Neuronal stem cell (in vitro differentiated cells): ENCODE results near the gene PDF.

Experiments used
- DNase-seq: peaks from one replicate; pipeline ENCODE4 v3.0.0-alpha.2; 2013; ENCODE audit warnings: low spot score
- H2AFZ ChIP-seq: one replicate; pipeline ENCODE4 v1.6.1; 2013; ENCODE audit warnings: mild to moderate bottlenecking, low read length, inconsistent platforms
- H2AK5ac ChIP-seq: 2 replicates; pipeline ENCODE4 v1.6.1; 2013; ENCODE audit warnings: low read depth, mild to moderate bottlenecking, inconsistent platforms, low read length, moderate library complexity, mixed read lengths
- H2BK120ac ChIP-seq: 2 replicates; pipeline ENCODE4 v1.6.1; 2013; ENCODE audit warnings: low read depth, mild to moderate bottlenecking, inconsistent platforms, low read length, moderate library complexity, mixed read lengths
- H2BK12ac ChIP-seq: one replicate; pipeline ENCODE4 v1.6.1; 2013; ENCODE audit warnings: low read length, inconsistent platforms
- H2BK15ac ChIP-seq: 2 replicates; pipeline ENCODE4 v1.6.1; 2013; ENCODE audit warnings: mild to moderate bottlenecking, low read length, inconsistent platforms, mixed read lengths
- H2BK5ac ChIP-seq: one replicate; pipeline ENCODE4 v1.6.1; 2013; ENCODE audit warnings: inconsistent platforms, mild to moderate bottlenecking, low read length, moderate library complexity
- H3K14ac ChIP-seq: one replicate; pipeline ENCODE4 v1.6.1; 2013; ENCODE audit warnings: low read length, inconsistent platforms
- H3K18ac ChIP-seq: 2 replicates; pipeline ENCODE4 v1.6.1; 2013; ENCODE audit warnings: low read length, inconsistent platforms
- H3K23ac ChIP-seq: 2 replicates; pipeline ENCODE4 v1.6.1; 2013; ENCODE audit warnings: low read depth, mild to moderate bottlenecking, mixed read lengths, low read length, inconsistent platforms; ENCODE audit not compliant: poor library complexity
- H3K27ac ChIP-seq: replicated peaks from 3 replicates; pipeline ENCODE4 v1.5.1; 2013; ENCODE audit warnings: low read length, inconsistent platforms
- H3K27me3 ChIP-seq, 3 experiments: 2 replicates each; pipeline ENCODE4 v1.6.1; 2013; ENCODE audit warnings: low read length in 3 of 3, mild to moderate bottlenecking in 2 of 3, inconsistent platforms in 1 of 3, low read depth in 1 of 3, mixed read lengths in 1 of 3, moderate library complexity in 1 of 3; ENCODE audit not compliant: control insufficient read depth in 3 of 3, insufficient read depth in 3 of 3
- H3K36me3 ChIP-seq, 2 donors: replicated peaks in 1 of 2; 2 replicates each; pipeline ENCODE4 v1.6.1; 2013; ENCODE audit warnings: low read length in 2 of 2; ENCODE audit not compliant: control insufficient read depth in 2 of 2, insufficient read depth in 2 of 2
- H3K4ac ChIP-seq: 2 replicates; pipeline ENCODE4 v1.6.1; 2013; ENCODE audit warnings: inconsistent platforms, mild to moderate bottlenecking, low read length, moderate library complexity
- H3K4me1 ChIP-seq, 2 donors: 1 replicate in 1 of 2; 2 replicates in 1 of 2; pipeline ENCODE4 v1.6.1; 2013; ENCODE audit warnings: low read length in 2 of 2, low read depth in 1 of 2; ENCODE audit not compliant: control insufficient read depth in 2 of 2, insufficient read depth in 1 of 2
- H3K4me2 ChIP-seq: one replicate; pipeline ENCODE4 v1.6.1; 2013; ENCODE audit warnings: mild to moderate bottlenecking, low read length, inconsistent platforms; ENCODE audit not compliant: insufficient read depth, poor library complexity, severe bottlenecking
- H3K4me3 ChIP-seq, 2 donors: 2 replicates each; pipeline ENCODE4 v1.5.1; 2013; ENCODE audit warnings: low read length in 2 of 2, mild to moderate bottlenecking in 2 of 2, inconsistent platforms in 1 of 2, moderate library complexity in 1 of 2
- H3K79me1 ChIP-seq: one replicate; pipeline ENCODE4 v1.6.1; 2013; ENCODE audit warnings: low read depth, mild to moderate bottlenecking, inconsistent platforms, low read length, moderate library complexity
- H3K9ac ChIP-seq: one replicate; pipeline ENCODE4 v1.6.1; 2013; ENCODE audit warnings: mild to moderate bottlenecking, low read depth, low read length, inconsistent platforms; ENCODE audit not compliant: poor library complexity
- H3K9me3 ChIP-seq, 2 donors: replicated peaks in 1 of 2; 2 replicates each; pipeline versions ENCODE3 to v1.6.1; 2013; ENCODE audit warnings: low read length in 2 of 2, mild to moderate bottlenecking in 2 of 2, inconsistent platforms in 1 of 2, low read depth in 1 of 2, mixed read lengths in 1 of 2, moderate library complexity in 1 of 2; ENCODE audit not compliant: control insufficient read depth in 2 of 2, insufficient read depth in 1 of 2
- H4K8ac ChIP-seq: one replicate; pipeline ENCODE4 v1.6.1; 2013; ENCODE audit warnings: low read depth, mild to moderate bottlenecking, inconsistent platforms, low read length, moderate library complexity
- H4K91ac ChIP-seq: one replicate; pipeline ENCODE4 v1.6.1; 2013; ENCODE audit warnings: low read length, low read depth, mild to moderate bottlenecking, inconsistent platforms; ENCODE audit not compliant: poor library complexity
- WGBS, 2 donors: extraction: QIAGEN DNeasy Blood & Tissue Kit; methylation state at CpG; one replicate each; pipeline ENCODE4 v1.1.7; 2013; ENCODE audit warnings: missing lambda C conversion rate in 2 of 2, mixed read lengths in 1 of 2; ENCODE audit not compliant: insufficient read length in 2 of 2, insufficient replicate concordance in 1 of 2; ENCODE audit errors: extremely low coverage in 2 of 2; 5-methylcytosine and 5-hydroxymethylcytosine counted together

PDF gene

DNA sequence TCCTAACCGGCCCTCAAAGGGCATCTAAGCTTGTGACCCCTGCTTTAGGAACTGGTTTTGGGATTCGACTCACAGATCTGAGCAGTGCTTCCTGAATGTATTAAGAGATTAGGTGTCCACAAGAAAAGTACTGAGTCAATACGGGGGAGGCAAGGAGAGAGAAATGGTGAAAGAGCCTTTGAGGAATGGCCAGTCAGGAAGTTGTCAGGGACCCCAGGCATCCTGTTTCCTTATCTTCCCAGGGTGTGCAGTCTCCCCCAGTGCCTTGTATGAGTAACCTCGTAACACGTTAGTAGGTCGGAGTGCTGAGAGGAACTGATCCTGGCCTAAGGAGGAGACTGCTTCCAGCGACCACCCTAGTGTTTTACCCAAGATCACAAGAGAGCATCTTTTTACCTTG, 37.6 kb upstream of the PDF start:
- Histone ChIP-seq H2BK120ac (no peak overlapping the region), H3K36me3 (peaks cover 51 to 97% of the 10 kb centered on the region in 2 donors), H3K18ac (no peak overlapping the region), H2BK15ac (no peak overlapping the region), H3K4ac (no peak overlapping the region), H3K4me1 (no peaks in the 10 kb centered on the region), H2AK5ac (no peak overlapping the region), H3K14ac (no peak overlapping the region), H3K27ac (no peak overlapping the region), H3K9ac (no peak overlapping the region), H3K23ac (no peak overlapping the region), H3K79me1 (no peaks in the 10 kb centered on the region), H3K4me2 (no peak overlapping the region), H3K27me3 (no peaks in the 10 kb centered on the region), H4K8ac (no peak overlapping the region), H2AFZ (no peak overlapping the region), H3K4me3 (no peak overlapping the region), H3K9me3 (no peaks in the 10 kb centered on the region), H4K91ac (no peak overlapping the region), H2BK5ac (no peak overlapping the region), H2BK12ac (no peak overlapping the region)
- no peak for DNase-seq
- WGBS, 2 donors: no CpG with 5 or more reads among the region's 7 CpGs

DNA sequence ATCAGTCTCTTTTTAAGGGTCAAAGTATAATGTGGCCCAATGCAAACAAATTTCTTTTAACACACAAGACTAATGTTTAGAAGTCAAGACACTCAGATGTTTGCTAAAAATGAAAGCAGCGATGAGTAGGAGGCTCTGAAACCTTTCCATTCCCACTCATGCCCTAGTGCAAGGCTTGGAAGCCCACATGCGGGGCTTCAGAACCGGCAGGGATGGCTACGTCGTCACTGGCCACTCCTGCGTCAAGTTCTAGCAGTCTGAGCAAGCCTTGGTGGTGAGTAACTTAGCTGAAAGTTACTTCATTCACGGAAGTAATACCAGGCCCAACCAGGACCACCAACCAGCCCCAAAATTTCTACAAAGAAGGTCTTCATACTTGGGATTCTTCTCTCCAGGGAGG, 36.0 kb upstream of the PDF start:
- H2AFZ ChIP-seq: no peak overlapping the region
- H3K4me3 ChIP-seq: no peak overlapping the region
- H2AK5ac ChIP-seq: no peak overlapping the region
- peaks cover 48 to 97% of the 10 kb centered on the region in 2 donors for H3K36me3 ChIP-seq
- H3K4me1 ChIP-seq: no peaks in the 10 kb centered on the region
- H3K4ac ChIP-seq: no peak overlapping the region
- H3K18ac ChIP-seq: no peak overlapping the region
- no peak overlapping the region for H3K9ac ChIP-seq
- WGBS, 2 donors: no CpG with 5 or more reads among the region's 7 CpGs
- no peak overlapping the region for H2BK5ac ChIP-seq
- no peak overlapping the region for H3K14ac ChIP-seq
- H3K4me2 ChIP-seq: no peak overlapping the region
- no peak overlapping the region for H4K8ac ChIP-seq
- no peaks in the 10 kb centered on the region for H3K9me3 ChIP-seq
- H3K27me3 ChIP-seq: no peaks in the 10 kb centered on the region
- no peak overlapping the region for H2BK15ac ChIP-seq
- H2BK12ac ChIP-seq: no peak overlapping the region
- H3K27ac ChIP-seq: no peak overlapping the region
- no peak overlapping the region for H2BK120ac ChIP-seq
- H3K23ac ChIP-seq: no peak overlapping the region
- H3K79me1 ChIP-seq: no peaks in the 10 kb centered on the region
- H4K91ac ChIP-seq: no peak overlapping the region
- DNase-seq: no peak

DNA sequence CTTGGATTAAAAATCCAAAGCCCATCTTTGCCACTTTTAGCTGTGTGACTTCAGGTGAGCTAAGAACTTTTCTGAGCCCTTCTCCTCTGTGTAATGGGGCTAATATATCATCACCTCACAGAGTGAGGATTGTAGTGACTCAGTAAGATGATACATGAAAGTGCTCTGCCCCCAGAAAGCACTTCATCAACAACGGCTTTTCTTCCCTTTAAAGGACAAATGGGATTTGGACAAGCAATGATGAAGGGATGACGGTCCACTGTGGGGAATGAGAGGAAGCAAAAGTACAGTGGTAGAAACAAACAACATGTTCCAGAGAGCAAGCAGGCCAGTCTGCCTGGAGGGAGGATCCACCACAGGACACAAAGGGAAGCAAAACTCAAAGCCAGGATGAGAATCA, 35.5 kb upstream of the PDF start:
- Histone ChIP-seq H3K4ac (no peak overlapping the region), H3K4me3 (no peak overlapping the region), H3K9me3 (no peaks in the 10 kb centered on the region), H3K9ac (no peak overlapping the region), H2BK15ac (no peak overlapping the region), H3K27ac (no peak overlapping the region), H3K4me2 (no peak overlapping the region), H3K79me1 (no peaks in the 10 kb centered on the region), H2BK120ac (no peak overlapping the region), H3K18ac (no peak overlapping the region), H4K91ac (no peak overlapping the region), H2AFZ (no peak overlapping the region), H3K27me3 (no peaks in the 10 kb centered on the region), H4K8ac (no peak overlapping the region), H3K23ac (no peak overlapping the region), H3K14ac (no peak overlapping the region), H2BK12ac (no peak overlapping the region), H2BK5ac (no peak overlapping the region), H3K4me1 (no peaks in the 10 kb centered on the region), H2AK5ac (no peak overlapping the region), H3K36me3 (peaks cover 48 to 97% of the 10 kb centered on the region in 2 donors)
- no CpG with 5 or more reads among the region's 2 CpGs for WGBS, 2 donors
- DNase-seq: no peak

GRCh38 chr16:69364088-69364487, 33.7 kb upstream of the PDF start:
- Histone ChIP-seq H3K9ac (no peak overlapping the region), H3K27ac (no peak overlapping the region), H3K36me3 (peaks cover 36 to 93% of the 10 kb centered on the region in 2 donors), H3K4me2 (no peak overlapping the region), H3K14ac (no peak overlapping the region), H2AK5ac (no peak overlapping the region), H3K4ac (no peak overlapping the region), H2BK120ac (no peak overlapping the region), H4K8ac (no peak overlapping the region), H3K4me3 (no peak overlapping the region), H2BK12ac (no peak overlapping the region), H3K27me3 (no peaks in the 10 kb centered on the region), H3K4me1 (no peaks in the 10 kb centered on the region), H4K91ac (no peak overlapping the region), H2BK5ac (no peak overlapping the region), H2BK15ac (no peak overlapping the region), H3K18ac (no peak overlapping the region), H3K9me3 (no peaks in the 10 kb centered on the region), H3K23ac (no peak overlapping the region), H2AFZ (no peak overlapping the region), H3K79me1 (no peaks in the 10 kb centered on the region)
- WGBS, 2 donors: no CpG with 5 or more reads among the region's 2 CpGs
- no peak for DNase-seq
